ENCODE measurements around the gene ATAD3B. TPM values are rescaled to one million over a fixed set of nuclear protein-coding genes. Genes with fewer than 3 reads are reported as not detected.
"Not testable (repeated sequence)": the region's sequence is repeated elsewhere in the genome, so short reads cannot be mapped to it uniquely, and the experiment has no call there.

ATAD3B gene
- total and polyA plus RNA-seq, 2 experiments from 2014 or later: 11.6 to 20.2 TPM

DNA sequence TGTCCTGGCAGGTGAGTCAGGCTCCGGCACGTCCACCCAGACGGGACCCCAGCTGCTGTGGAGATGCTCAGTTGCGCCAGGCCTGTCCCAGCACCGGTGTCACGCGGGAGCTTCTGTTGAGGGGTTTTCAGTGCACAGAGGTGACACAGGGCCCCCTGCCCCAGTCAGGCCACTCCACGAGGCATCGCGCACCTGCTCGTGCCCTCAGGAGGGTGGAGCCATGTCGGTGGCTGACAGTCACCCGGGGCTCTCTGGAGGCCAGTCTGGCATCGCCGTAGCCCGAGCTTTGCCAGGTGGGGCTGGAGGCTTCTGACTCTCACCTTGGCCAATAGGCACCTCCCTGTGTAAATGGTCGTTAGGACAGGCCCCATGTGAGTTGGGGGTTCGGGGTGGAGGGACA lies 57.8 kb downstream of the ATAD3B start:
- Histone ChIP-seq H3K9me2 (ENCODE audit: insufficient read depth) (no peaks in the 10 kb centered on the region), H3K4me1 (ENCODE audit: insufficient read depth) (no peaks in the 10 kb centered on the region), H4K20me1 (ENCODE audit: insufficient read depth) (no peaks in the 10 kb centered on the region), H3K36me3 (ENCODE audit: low read depth) (peaks cover 12% of the 10 kb centered on the region; the same call in 1 of the 2 replicates), H3K27ac (no peak overlapping the region), H2AFZ (no peak overlapping the region), H3K9me3 (ENCODE audit: low read depth) (no peaks in the 10 kb centered on the region), H3F3A (ENCODE audit: insufficient read depth) (peaks cover 12% of the 10 kb centered on the region; the same call in 1 of the 2 replicates), H3K27me3 (replicated peaks; ENCODE audit: insufficient read depth) (no peaks in the 10 kb centered on the region), H3K79me2 (ENCODE audit: insufficient read depth) (0 out of 2 replicates have a peak, but pooled peaks cover 6% of the 10 kb centered on the region), H3K9ac (no peak overlapping the region), H3K4me2 (ENCODE audit: unreplicated experiment) (no peak overlapping the region), H3K4me3 (no peak overlapping the region)
- no peak for DNase-seq
- TF ChIP-seq EZH2phosphoT487 (IDR thresholded peaks at IDR 0.05; ENCODE audit: insufficient read depth, low read depth) (no peak), EZH2 (IDR thresholded peaks at IDR 0.05; ENCODE audit: insufficient read depth, poor library complexity, severe bottlenecking) (no peak)
- 95% methylated on average over 11 to 14 of the region's 18 CpGs for WGBS, 2 experiments (ENCODE audit: low coverage in 1 of 2, low lambda C conversion rate in 2 of 2, missing lambda C conversion rate in 2 of 2)
- in situ Hi-C loops (cut with MboI): no loop called here

- TF ChIP-seq EZH2 (IDR thresholded peaks at IDR 0.05; ENCODE audit: insufficient read depth, poor library complexity, severe bottlenecking): no peak
- no peaks in the 10 kb centered on the region for H4K20me1 ChIP-seq (ENCODE audit: insufficient read depth)
- no peaks in the 10 kb centered on the region for H3K9me2 ChIP-seq (ENCODE audit: insufficient read depth)
- no peak overlapping the region for H3K4me3 ChIP-seq
- no peak overlapping the region for H3K4me2 ChIP-seq (ENCODE audit: unreplicated experiment)
- peaks cover 12% of the 10 kb centered on the region; the same call in 1 of the 2 replicates for H3K36me3 ChIP-seq (ENCODE audit: low read depth)
- H3K27ac ChIP-seq: no peak overlapping the region
- no peak overlapping the region for H3K9ac ChIP-seq
- 0 out of 2 replicates have a peak, but pooled peaks cover 6% of the 10 kb centered on the region for H3K79me2 ChIP-seq (ENCODE audit: insufficient read depth)
- DNase-seq: no peak
- in situ Hi-C loops (cut with MboI): no loop called here
- peaks cover 12% of the 10 kb centered on the region; the same call in 1 of the 2 replicates for H3F3A ChIP-seq (ENCODE audit: insufficient read depth)
- H3K27me3 ChIP-seq (replicated peaks; ENCODE audit: insufficient read depth): no peaks in the 10 kb centered on the region
- no peaks in the 10 kb centered on the region for H3K9me3 ChIP-seq (ENCODE audit: low read depth)
- H3K4me1 ChIP-seq (ENCODE audit: insufficient read depth): no peaks in the 10 kb centered on the region
- 96 to 97% methylated on average over 8 of the region's 8 CpGs for WGBS, 2 experiments (ENCODE audit: low coverage in 1 of 2, low lambda C conversion rate in 2 of 2, missing lambda C conversion rate in 2 of 2)
- no peak overlapping the region for H2AFZ ChIP-seq
Observed at GRCh38 chr1:1529936-1530335, 58.4 kb downstream of the ATAD3B start.

GRCh38 chr1:1531947-1532346 lies 60.4 kb downstream of the ATAD3B start:
- no peaks in the 10 kb centered on the region for H4K20me1 ChIP-seq (ENCODE audit: insufficient read depth)
- H3K9ac ChIP-seq: no peak overlapping the region
- H3K27me3 ChIP-seq (replicated peaks; ENCODE audit: insufficient read depth): no peaks in the 10 kb centered on the region
- H3K9me3 ChIP-seq (ENCODE audit: low read depth): no peaks in the 10 kb centered on the region
- TF ChIP-seq EZH2phosphoT487 (IDR thresholded peaks at IDR 0.05; ENCODE audit: insufficient read depth, low read depth) (no peak), EZH2 (IDR thresholded peaks at IDR 0.05; ENCODE audit: insufficient read depth, poor library complexity, severe bottlenecking) (no peak)
- no peaks in the 10 kb centered on the region for H3K9me2 ChIP-seq (ENCODE audit: insufficient read depth)
- no peak overlapping the region for H3K27ac ChIP-seq
- H3K4me2 ChIP-seq (ENCODE audit: unreplicated experiment): no peak overlapping the region
- 0 out of 2 replicates have a peak, but pooled peaks cover 6% of the 10 kb centered on the region for H3K79me2 ChIP-seq (ENCODE audit: insufficient read depth)
- peaks cover 12% of the 10 kb centered on the region; the same call in 1 of the 2 replicates for H3K36me3 ChIP-seq (ENCODE audit: low read depth)
- H2AFZ ChIP-seq: no peak overlapping the region
- H3K4me1 ChIP-seq (ENCODE audit: insufficient read depth): no peaks in the 10 kb centered on the region
- DNase-seq: no peak
- 98 to 99% methylated on average over 4 of the region's 4 CpGs for WGBS, 2 experiments (ENCODE audit: low coverage in 1 of 2, low lambda C conversion rate in 2 of 2, missing lambda C conversion rate in 2 of 2)
- in situ Hi-C loops (cut with MboI): no loop called here
- no peak overlapping the region for H3K4me3 ChIP-seq
- H3F3A ChIP-seq (ENCODE audit: insufficient read depth): peaks cover 12% of the 10 kb centered on the region; the same call in 1 of the 2 replicates

GRCh38 chr1:1533176-1533893 lies 61.8 kb downstream of the ATAD3B start:
- H3K4me3 ChIP-seq; H3K27me3 ChIP-seq (replicated peaks; ENCODE audit: insufficient read depth); H3K9ac ChIP-seq; H3K4me1 ChIP-seq (ENCODE audit: insufficient read depth); H4K20me1 ChIP-seq (ENCODE audit: insufficient read depth); H3K27ac ChIP-seq; H3K4me2 ChIP-seq (ENCODE audit: unreplicated experiment); in situ Hi-C loops (cut with MboI); H2AFZ ChIP-seq; H3K9me2 ChIP-seq (ENCODE audit: insufficient read depth); DNase-seq; H3K9me3 ChIP-seq (ENCODE audit: low read depth): not testable (repeated sequence)
- 77 to 88% methylated on average over 13 to 16 of the region's 22 CpGs for WGBS, 2 experiments (ENCODE audit: low coverage in 1 of 2, low lambda C conversion rate in 2 of 2, missing lambda C conversion rate in 2 of 2)
- Histone ChIP-seq H3K79me2 (ENCODE audit: insufficient read depth) (peaks cover 15% of the 10 kb centered on the region), H3K36me3 (ENCODE audit: low read depth) (peaks cover 12% of the 10 kb centered on the region; the same call in 1 of the 2 replicates), H3F3A (ENCODE audit: insufficient read depth) (peaks cover 12% of the 10 kb centered on the region; the same call in 1 of the 2 replicates)

DNA sequence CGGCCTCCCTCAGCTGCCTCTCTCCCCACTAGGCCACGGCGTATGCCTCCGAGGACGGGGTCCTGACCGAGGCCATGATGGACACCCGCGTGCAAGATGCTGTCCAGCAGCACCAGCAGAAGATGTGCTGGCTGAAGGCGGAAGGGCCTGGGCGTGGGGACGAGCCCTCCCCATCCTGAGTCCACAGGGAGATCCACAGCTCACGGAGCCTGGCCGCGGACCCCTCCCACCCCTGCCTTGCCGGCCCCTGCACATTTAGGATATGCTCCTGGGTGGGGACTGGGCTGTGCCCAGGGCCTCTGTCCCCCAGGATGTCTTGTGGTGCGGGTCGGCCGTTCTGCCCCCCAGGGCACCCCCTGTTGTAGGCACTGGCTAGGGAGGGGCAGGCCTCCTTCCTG lies 62.3 kb downstream of the ATAD3B start:
- H4K20me1 ChIP-seq (ENCODE audit: insufficient read depth); DNase-seq; H3K9me2 ChIP-seq (ENCODE audit: insufficient read depth); H3K4me2 ChIP-seq (ENCODE audit: unreplicated experiment); H2AFZ ChIP-seq; H3K27ac ChIP-seq; H3K4me1 ChIP-seq (ENCODE audit: insufficient read depth); H3K27me3 ChIP-seq (replicated peaks; ENCODE audit: insufficient read depth); H3K9me3 ChIP-seq (ENCODE audit: low read depth); H3K4me3 ChIP-seq; in situ Hi-C loops (cut with MboI); H3K9ac ChIP-seq: not testable (repeated sequence)
- WGBS, 2 experiments (ENCODE audit: low coverage in 1 of 2, low lambda C conversion rate in 2 of 2, missing lambda C conversion rate in 2 of 2): 88 to 90% methylated on average over 11 to 18 of the region's 18 CpGs
- H3K79me2 ChIP-seq (ENCODE audit: insufficient read depth): peaks cover 20% of the 10 kb centered on the region
- H3F3A ChIP-seq (ENCODE audit: insufficient read depth): peaks cover 12% of the 10 kb centered on the region; the same call in 1 of the 2 replicates
- peaks cover 12% of the 10 kb centered on the region; the same call in 1 of the 2 replicates for H3K36me3 ChIP-seq (ENCODE audit: low read depth)
